ENCODE measurements around the gene HS3ST5. TPM values are rescaled to one million over a fixed set of nuclear protein-coding genes. Genes with fewer than 3 reads are reported as not detected.

The HS3ST5 gene
- not detected for total RNA-seq
- not detected for polyA plus RNA-seq
- long read RNA-seq, donor 1 = 0 reads
- long read RNA-seq, donor 2 = 0 reads

- Histone ChIP-seq H3K4me3 (peak within 1 kb of the TSS in 7 of 8 donors; percentile 26 to 64 (median 40)), H3K27ac (no peak within 1 kb of the TSS), H3K4me1 (peaks cover 5 to 27% (median 21%) of the 10 kb centered on the region in 6 donors), H3K36me3 (no peaks in the 10 kb centered on the region), H3K27me3 (replicated peaks in 1 of 7) (peaks cover 0 to 75% (median 30%) of the 10 kb centered on the region in 7 donors), H3K9me3 (no peaks in the 10 kb centered on the region)
- intact Hi-C loops (cut with DNase I; ENCODE audit: low total_unique reads) = no loop called here
- DNase-seq = peak; percentile 72
- 1% methylated on average over 43 to 73 of the region's 73 CpGs for WGBS, 5 donors
- no peak for TF ChIP-seq POLR2AphosphoS5 (IDR thresholded peaks at IDR 0.05)
These were observed at the start of gene HS3ST5 for GRCh38 chr6:114342826-114343781. HS3ST5 (minus strand) TSS chr6:114343023; CDS start chr6:114062845, 280,178 bp downstream.

GRCh38 chr6:114390176-114390575 lies 47.4 kb upstream of the HS3ST5 start:
- TF ChIP-seq CTCF (IDR thresholded peaks at IDR 0.05 in 8 of 11, conservative IDR thresholded peaks at IDR 0.05 in 3 of 11) (no peak), POLR2A (IDR thresholded peaks at IDR 0.05) (no peak), POLR2AphosphoS5 (IDR thresholded peaks at IDR 0.05) (no peak)
- no peak overlapping the region for H3K27ac ChIP-seq
- H3K27me3 ChIP-seq (replicated peaks in 1 of 7) = no peaks in the 10 kb centered on the region
- H3K9me3 ChIP-seq = no peaks in the 10 kb centered on the region
- no peak for DNase-seq
- WGBS, 5 donors = 64 to 80% (median 67%) methylated on average over 2 of the region's 2 CpGs
- no peaks in the 10 kb centered on the region for H3K4me1 ChIP-seq
- intact Hi-C loops (cut with DNase I; ENCODE audit: low total_unique reads) = no loop called here
- H3K36me3 ChIP-seq = no peaks in the 10 kb centered on the region
- H3K4me3 ChIP-seq = no peak overlapping the region

GRCh38 chr6:114389111-114389510 lies 46.3 kb upstream of the HS3ST5 start:
- TF ChIP-seq POLR2A (IDR thresholded peaks at IDR 0.05) (no peak), CTCF (IDR thresholded peaks at IDR 0.05 in 8 of 11, conservative IDR thresholded peaks at IDR 0.05 in 3 of 11) (no peak), POLR2AphosphoS5 (IDR thresholded peaks at IDR 0.05) (no peak)
- Histone ChIP-seq H3K36me3 (no peaks in the 10 kb centered on the region), H3K27me3 (replicated peaks in 1 of 7) (no peaks in the 10 kb centered on the region), H3K4me1 (no peaks in the 10 kb centered on the region), H3K4me3 (no peak overlapping the region), H3K27ac (no peak overlapping the region), H3K9me3 (no peaks in the 10 kb centered on the region)
- intact Hi-C loops (cut with DNase I; ENCODE audit: low total_unique reads) = no loop called here
- no peak for DNase-seq

- no peaks in the 10 kb centered on the region for H3K9me3 ChIP-seq
- no peaks in the 10 kb centered on the region for H3K4me1 ChIP-seq
- no peaks in the 10 kb centered on the region for H3K27me3 ChIP-seq (replicated peaks in 1 of 7)
- intact Hi-C loops (cut with DNase I; ENCODE audit: low total_unique reads) = no loop called here
- WGBS, 5 donors = 89 to 98% (median 91%) methylated on average over 1 of the region's 1 CpG
- no peak overlapping the region for H3K4me3 ChIP-seq
- no peak overlapping the region for H3K27ac ChIP-seq
- TF ChIP-seq POLR2A (IDR thresholded peaks at IDR 0.05) = no peak
- TF ChIP-seq CTCF (IDR thresholded peaks at IDR 0.05 in 8 of 11, conservative IDR thresholded peaks at IDR 0.05 in 3 of 11) = no peak
- no peak for TF ChIP-seq POLR2AphosphoS5 (IDR thresholded peaks at IDR 0.05)
- no peaks in the 10 kb centered on the region for H3K36me3 ChIP-seq
- DNase-seq = no peak
These were observed 39.6 kb upstream of the HS3ST5 start for GRCh38 chr6:114382406-114382805.
